H9 (cell line): Measurements from ENCODE around the gene BRAF. TPM values are rescaled to one million over a fixed set of nuclear protein-coding genes. Genes with fewer than 3 reads are reported as not detected.

Experiments
- DNase-seq: peaks from one replicate; pipeline ENCODE4 v3.0.0-alpha.2; 2017
- H2AFZ ChIP-seq: one replicate; pipeline ENCODE4 v1.6.1; 2013; ENCODE audit warnings: mild to moderate bottlenecking, low read length, control low read depth, moderate library complexity
- H2AK5ac ChIP-seq: 2 replicates; pipeline ENCODE4 v1.6.1; 2013; ENCODE audit warnings: low read length, control low read depth, mixed read lengths; ENCODE audit not compliant: insufficient read length
- H2BK120ac ChIP-seq: one replicate; pipeline ENCODE4 v1.6.1; 2013; ENCODE audit warnings: low read depth, mild to moderate bottlenecking, low read length, control low read depth, inconsistent platforms; ENCODE audit not compliant: poor library complexity, severe bottlenecking
- H2BK12ac ChIP-seq: 2 replicates; pipeline ENCODE4 v1.6.1; 2013; ENCODE audit warnings: low read length, control low read depth, mixed read lengths, low read depth; ENCODE audit not compliant: insufficient read length
- H2BK15ac ChIP-seq: 2 replicates; pipeline ENCODE4 v1.6.1; 2013; ENCODE audit warnings: low read depth, low read length, control low read depth
- H2BK20ac ChIP-seq: one replicate; pipeline ENCODE4 v1.6.1; 2013; ENCODE audit warnings: low read depth, mild to moderate bottlenecking, low read length, control low read depth, inconsistent platforms; ENCODE audit not compliant: poor library complexity, severe bottlenecking
- H2BK5ac ChIP-seq: 2 replicates; pipeline ENCODE4 v1.6.1; 2013; ENCODE audit warnings: low read length, control low read depth, mixed read lengths; ENCODE audit not compliant: insufficient read length
- H3K14ac ChIP-seq: 2 replicates; pipeline ENCODE4 v1.6.1; 2013; ENCODE audit warnings: low read length, control low read depth; ENCODE audit not compliant: insufficient read depth
- H3K18ac ChIP-seq: 2 replicates; pipeline ENCODE4 v1.6.1; 2013; ENCODE audit warnings: low read depth, mild to moderate bottlenecking, mixed read lengths, low read length, control low read depth; ENCODE audit not compliant: insufficient read length
- H3K23ac ChIP-seq: 2 replicates; pipeline ENCODE4 v1.6.1; 2013; ENCODE audit warnings: low read length, control low read depth, mixed read lengths, low read depth; ENCODE audit not compliant: insufficient read length
- H3K23me2 ChIP-seq: 2 replicates; pipeline ENCODE4 v1.6.1; 2013; ENCODE audit warnings: low read depth, mild to moderate bottlenecking, mixed read lengths, low read length, control low read depth; ENCODE audit not compliant: insufficient read length, poor library complexity, severe bottlenecking
- H3K27ac ChIP-seq: 2 replicates; pipeline ENCODE4 v1.5.1; 2013; ENCODE audit warnings: low read length, control low read depth, mixed read lengths, low read depth; ENCODE audit not compliant: insufficient read length
- H3K27me3 ChIP-seq: 2 replicates; pipeline ENCODE4 v1.6.1; 2013; ENCODE audit warnings: low read length, control low read depth, inconsistent platforms; ENCODE audit not compliant: insufficient read depth
- H3K4ac ChIP-seq: 2 replicates; pipeline ENCODE4 v1.6.1; 2013; ENCODE audit warnings: low read depth, mild to moderate bottlenecking, control low read depth, inconsistent platforms, low read length, moderate library complexity
- H3K4me1 ChIP-seq: 2 replicates; pipeline ENCODE4 v1.6.1; 2013; ENCODE audit warnings: low read length, control low read depth, inconsistent platforms; ENCODE audit not compliant: insufficient read depth
- H3K4me2 ChIP-seq: 2 replicates; pipeline ENCODE4 v1.6.1; 2013; ENCODE audit warnings: low read length, control low read depth, mixed read lengths; ENCODE audit not compliant: insufficient read length, insufficient read depth
- H3K56ac ChIP-seq: 2 replicates; pipeline ENCODE4 v1.6.1; 2013; ENCODE audit warnings: low read depth, mild to moderate bottlenecking, mixed read lengths, low read length, control low read depth; ENCODE audit not compliant: insufficient read length
- H3K79me1 ChIP-seq: 2 replicates; pipeline ENCODE4 v1.6.1; 2013; ENCODE audit warnings: low read depth, mild to moderate bottlenecking, moderate library complexity, low read length, control low read depth, inconsistent platforms; ENCODE audit not compliant: insufficient read depth, poor library complexity, severe bottlenecking
- H3K79me2 ChIP-seq: 2 replicates; pipeline ENCODE4 v1.6.1; 2013; ENCODE audit warnings: low read length, control low read depth, inconsistent platforms; ENCODE audit not compliant: insufficient read depth
- H3K9ac ChIP-seq: 2 replicates; pipeline ENCODE4 v1.6.1; 2013; ENCODE audit warnings: low read length, control low read depth, mixed read lengths; ENCODE audit not compliant: insufficient read length; ENCODE audit errors: extremely low read depth
- H3K9me3 ChIP-seq: one replicate; pipeline ENCODE4 v1.6.1; 2013; ENCODE audit warnings: low read depth, low read length, inconsistent platforms; ENCODE audit not compliant: control insufficient read depth
- H3T11ph ChIP-seq: one replicate; pipeline ENCODE4 v1.6.1; 2013; ENCODE audit warnings: mild to moderate bottlenecking, low read length, control low read depth, inconsistent platforms
- H4K20me1 ChIP-seq: one replicate; pipeline ENCODE4 v1.6.1; 2013; ENCODE audit not compliant: control insufficient read depth, insufficient read length, insufficient read depth
- H4K5ac ChIP-seq: 2 replicates; pipeline ENCODE4 v1.6.1; 2013; ENCODE audit warnings: low read depth, mild to moderate bottlenecking, mixed read lengths, low read length, control low read depth; ENCODE audit not compliant: insufficient read length
- H4K8ac ChIP-seq: replicated peaks from 2 replicates; pipeline ENCODE4 v1.6.1; 2013; ENCODE audit warnings: low read length, control low read depth, mixed read lengths, low read depth; ENCODE audit not compliant: insufficient read length
- H4K91ac ChIP-seq: 2 replicates; pipeline ENCODE4 v1.6.1; 2013; ENCODE audit warnings: low read depth, mild to moderate bottlenecking, moderate library complexity, mixed read lengths, low read length, control low read depth; ENCODE audit not compliant: insufficient read length
- H3K27ac Mint-ChIP-seq, 3 experiments: 2 replicates in 2 of 3; 3 replicates in 1 of 3; pipeline ENCODE4 v1.8.0; 2020 to 2021; ENCODE audit warnings: mixed read lengths in 3 of 3, mild to moderate bottlenecking in 1 of 3, moderate library complexity in 1 of 3
- H3K27me3 Mint-ChIP-seq: 2 replicates; pipeline ENCODE4 v1.8.0; 2021; ENCODE audit warnings: low read depth, mild to moderate bottlenecking, moderate library complexity, mixed read lengths
- H3K36me3 Mint-ChIP-seq, 3 experiments: 2 replicates in 2 of 3; 3 replicates in 1 of 3; pipeline ENCODE4 v1.8.0; 2020 to 2021; ENCODE audit warnings: low read depth in 3 of 3, mixed read lengths in 3 of 3; ENCODE audit not compliant: insufficient read depth in 1 of 3
- H3K4me1 Mint-ChIP-seq, 2 experiments: 2 replicates each; pipeline ENCODE4 v1.8.0; 2020; ENCODE audit warnings: mixed read lengths in 2 of 2
- H3K4me3 Mint-ChIP-seq, 2 experiments: 2 replicates in 1 of 2; 3 replicates in 1 of 2; pipeline ENCODE4 v1.8.0; 2020 to 2021; ENCODE audit warnings: mild to moderate bottlenecking in 2 of 2, mixed read lengths in 2 of 2, moderate library complexity in 1 of 2
- H3K9me3 Mint-ChIP-seq, 2 experiments: 2 replicates in 1 of 2; 3 replicates in 1 of 2; pipeline ENCODE4 v1.8.0; 2020; ENCODE audit warnings: mild to moderate bottlenecking in 2 of 2, mixed read lengths in 2 of 2, moderate library complexity in 1 of 2
- WGBS: extraction: QIAGEN DNeasy Blood & Tissue Kit; methylation state at CpG from one replicate; pipeline ENCODE4 v1.1.7; 2013; ENCODE audit warnings: missing lambda C conversion rate, low lambda C conversion rate, mixed read lengths; ENCODE audit not compliant: insufficient read length; ENCODE audit errors: extremely low coverage; 5-methylcytosine and 5-hydroxymethylcytosine counted together
- total RNA-seq: library from RNA; stranded (reverse); gene quantifications from 2 replicates; pipeline ENCODE4 v1.2.1, GENCODE V29; 2021
- TF ChIP-seq, protein P1 (sequence below): fragments of 200-600 bp; sonication (generic); conservative IDR thresholded peaks from 3 replicates; pipeline ENCODE4 v1.8.0; 2021; ENCODE audit warnings: antibody characterized with exemption, mild to moderate bottlenecking

The BRAF gene
- total RNA-seq, 1 experiment from 2014 or later = 32.9 TPM

DNA sequence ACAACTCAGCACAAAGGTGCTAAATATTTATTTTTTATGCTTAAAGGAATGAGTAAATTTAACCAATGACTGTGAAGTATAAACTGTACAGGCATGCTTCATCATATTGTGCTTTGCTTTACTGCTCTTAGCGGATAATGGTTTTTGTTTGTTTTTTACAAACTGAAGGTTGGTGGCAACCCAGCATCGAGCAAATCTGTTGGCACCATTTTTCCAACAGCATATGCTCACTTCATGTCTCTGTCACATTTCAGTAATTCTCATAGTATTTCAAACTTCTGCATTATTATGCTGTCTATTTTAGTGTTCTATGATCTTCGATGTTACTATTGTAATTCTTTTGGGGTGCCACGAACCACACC lies 22.8 kb downstream of the BRAF start:
- Histone ChIP-seq H4K8ac (no peak overlapping the region), H3K9me3 (no peaks in the 10 kb centered on the region), H3T11ph (no peak overlapping the region), H3K4me2 (no peak overlapping the region), H3K27me3 (no peaks in the 10 kb centered on the region), H3K23ac (no peak overlapping the region), H2BK20ac (no peak overlapping the region), H2BK15ac (no peak overlapping the region), H3K9ac (no peak overlapping the region), H4K91ac (no peak overlapping the region), H3K18ac (no peak overlapping the region), H3K27ac (no peak overlapping the region), H2BK5ac (no peak overlapping the region), H3K79me1 (no peaks in the 10 kb centered on the region), H3K56ac (no peak overlapping the region), H3K4me1 (peaks cover 2% of the 10 kb centered on the region; the same call in 1 of the 2 replicates), H3K14ac (no peak overlapping the region), H2BK12ac (no peak overlapping the region), H2BK120ac (no peak overlapping the region), H4K20me1 (no peaks in the 10 kb centered on the region), H2AFZ (no peak overlapping the region), H4K5ac (no peak overlapping the region), H3K23me2 (no peaks in the 10 kb centered on the region), H3K4ac (no peak overlapping the region), H2AK5ac (no peak overlapping the region), H3K79me2 (peaks cover 2% of the 10 kb centered on the region; the same call in 1 of the 2 replicates)
- Mint-ChIP-seq H3K4me1 (peaks cover 18 to 20% of the 10 kb centered on the region in 2 experiments), H3K4me3 (no peak overlapping the region), H3K27me3 (no peaks in the 10 kb centered on the region), H3K36me3 (peaks cover 12 to 22% (median 14%) of the 10 kb centered on the region in 3 experiments; a peak in 6 of 7 replicates), H3K27ac (no peak overlapping the region), H3K9me3 (peaks cover 11% of the 10 kb centered on the region in 2 experiments)
- DNase-seq = no peak
- WGBS = no CpG with 5 or more reads among the region's 4 CpGs
- TF ChIP-seq, protein P1, sequence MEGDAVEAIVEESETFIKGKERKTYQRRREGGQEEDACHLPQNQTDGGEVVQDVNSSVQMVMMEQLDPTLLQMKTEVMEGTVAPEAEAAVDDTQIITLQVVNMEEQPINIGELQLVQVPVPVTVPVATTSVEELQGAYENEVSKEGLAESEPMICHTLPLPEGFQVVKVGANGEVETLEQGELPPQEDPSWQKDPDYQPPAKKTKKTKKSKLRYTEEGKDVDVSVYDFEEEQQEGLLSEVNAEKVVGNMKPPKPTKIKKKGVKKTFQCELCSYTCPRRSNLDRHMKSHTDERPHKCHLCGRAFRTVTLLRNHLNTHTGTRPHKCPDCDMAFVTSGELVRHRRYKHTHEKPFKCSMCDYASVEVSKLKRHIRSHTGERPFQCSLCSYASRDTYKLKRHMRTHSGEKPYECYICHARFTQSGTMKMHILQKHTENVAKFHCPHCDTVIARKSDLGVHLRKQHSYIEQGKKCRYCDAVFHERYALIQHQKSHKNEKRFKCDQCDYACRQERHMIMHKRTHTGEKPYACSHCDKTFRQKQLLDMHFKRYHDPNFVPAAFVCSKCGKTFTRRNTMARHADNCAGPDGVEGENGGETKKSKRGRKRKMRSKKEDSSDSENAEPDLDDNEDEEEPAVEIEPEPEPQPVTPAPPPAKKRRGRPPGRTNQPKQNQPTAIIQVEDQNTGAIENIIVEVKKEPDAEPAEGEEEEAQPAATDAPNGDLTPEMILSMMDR = no peak
